ENCODE data around the gene PNPLA7. TPM values are rescaled to one million over a fixed set of nuclear protein-coding genes. Genes with fewer than 3 reads are reported as not detected.
A peak's percentile ranks its signal among the peaks of the same experiment; 100 is the strongest.

The PNPLA7 gene
- polyA plus RNA-seq, 1 of the 3 experiments (the other 2 are of a cell fraction), result 0.99 TPM

DNA sequence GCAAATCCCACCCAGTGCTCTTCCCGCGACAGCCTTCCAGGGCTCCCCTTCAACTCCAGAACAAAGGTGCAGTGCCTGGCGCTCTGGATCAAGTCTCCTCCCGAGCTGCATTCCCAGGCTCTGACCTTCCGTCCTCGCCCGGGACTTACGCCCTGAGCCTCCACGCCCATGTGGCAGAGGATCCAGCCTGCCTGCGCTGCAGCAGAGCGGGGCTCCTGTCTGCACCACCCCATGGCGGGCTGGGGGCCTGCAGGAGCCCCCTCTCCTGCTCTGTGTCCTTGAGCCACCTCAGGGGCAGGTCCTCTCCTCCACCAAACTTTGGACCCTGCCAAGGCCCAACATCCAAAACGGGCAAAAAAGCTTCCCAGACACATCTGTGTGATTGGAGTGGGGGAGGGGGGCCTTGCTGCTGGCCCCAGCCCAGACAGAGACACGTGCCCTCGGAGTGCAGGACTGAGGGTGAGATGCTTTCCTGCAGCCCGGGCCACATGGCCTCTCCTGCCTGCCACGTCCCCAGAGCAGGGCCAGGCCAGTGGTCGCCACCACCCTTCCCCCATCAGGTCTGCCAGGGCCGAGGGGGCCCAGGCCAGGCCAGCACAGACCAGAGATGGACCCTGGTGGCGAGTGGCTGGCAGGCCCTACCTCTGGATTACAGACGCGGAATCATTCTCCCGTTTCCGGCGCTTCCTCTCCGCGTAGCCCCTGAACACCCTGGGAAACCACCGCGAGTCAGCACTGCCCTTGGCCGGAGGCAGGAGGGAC lies 95.4 kb downstream of the PNPLA7 start (continued):
- TF ChIP-seq TAF1 (IDR thresholded peaks at IDR 0.05; ENCODE audit: borderline replicate concordance, low read depth, low read length), result no peak
- no peak for TF ChIP-seq FOXJ3 (CRISPR knock-in tag; IDR thresholded peaks at IDR 0.05)
- TF ChIP-seq, protein P1, sequence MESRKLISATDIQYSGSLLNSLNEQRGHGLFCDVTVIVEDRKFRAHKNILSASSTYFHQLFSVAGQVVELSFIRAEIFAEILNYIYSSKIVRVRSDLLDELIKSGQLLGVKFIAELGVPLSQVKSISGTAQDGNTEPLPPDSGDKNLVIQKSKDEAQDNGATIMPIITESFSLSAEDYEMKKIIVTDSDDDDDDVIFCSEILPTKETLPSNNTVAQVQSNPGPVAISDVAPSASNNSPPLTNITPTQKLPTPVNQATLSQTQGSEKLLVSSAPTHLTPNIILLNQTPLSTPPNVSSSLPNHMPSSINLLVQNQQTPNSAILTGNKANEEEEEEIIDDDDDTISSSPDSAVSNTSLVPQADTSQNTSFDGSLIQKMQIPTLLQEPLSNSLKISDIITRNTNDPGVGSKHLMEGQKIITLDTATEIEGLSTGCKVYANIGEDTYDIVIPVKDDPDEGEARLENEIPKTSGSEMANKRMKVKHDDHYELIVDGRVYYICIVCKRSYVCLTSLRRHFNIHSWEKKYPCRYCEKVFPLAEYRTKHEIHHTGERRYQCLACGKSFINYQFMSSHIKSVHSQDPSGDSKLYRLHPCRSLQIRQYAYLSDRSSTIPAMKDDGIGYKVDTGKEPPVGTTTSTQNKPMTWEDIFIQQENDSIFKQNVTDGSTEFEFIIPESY (IDR thresholded peaks at IDR 0.05; ENCODE audit: borderline replicate concordance, low read depth), result no peak
- TF ChIP-seq YY1 (IDR thresholded peaks at IDR 0.05; ENCODE audit: low read depth), result no peak
- TF ChIP-seq EZH2phosphoT487 (IDR thresholded peaks at IDR 0.05; ENCODE audit: borderline replicate concordance, low read depth), result no peak
- no peak for TF ChIP-seq NRF1 (IDR thresholded peaks at IDR 0.05; ENCODE audit: low read depth, low read length)
- TF ChIP-seq, protein P2, sequence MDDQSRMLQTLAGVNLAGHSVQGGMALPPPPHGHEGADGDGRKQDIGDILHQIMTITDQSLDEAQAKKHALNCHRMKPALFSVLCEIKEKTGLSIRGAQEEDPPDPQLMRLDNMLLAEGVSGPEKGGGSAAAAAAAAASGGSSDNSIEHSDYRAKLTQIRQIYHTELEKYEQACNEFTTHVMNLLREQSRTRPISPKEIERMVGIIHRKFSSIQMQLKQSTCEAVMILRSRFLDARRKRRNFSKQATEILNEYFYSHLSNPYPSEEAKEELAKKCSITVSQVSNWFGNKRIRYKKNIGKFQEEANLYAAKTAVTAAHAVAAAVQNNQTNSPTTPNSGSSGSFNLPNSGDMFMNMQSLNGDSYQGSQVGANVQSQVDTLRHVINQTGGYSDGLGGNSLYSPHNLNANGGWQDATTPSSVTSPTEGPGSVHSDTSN (IDR thresholded peaks at IDR 0.05), result no peak
- TF ChIP-seq, protein P3, sequence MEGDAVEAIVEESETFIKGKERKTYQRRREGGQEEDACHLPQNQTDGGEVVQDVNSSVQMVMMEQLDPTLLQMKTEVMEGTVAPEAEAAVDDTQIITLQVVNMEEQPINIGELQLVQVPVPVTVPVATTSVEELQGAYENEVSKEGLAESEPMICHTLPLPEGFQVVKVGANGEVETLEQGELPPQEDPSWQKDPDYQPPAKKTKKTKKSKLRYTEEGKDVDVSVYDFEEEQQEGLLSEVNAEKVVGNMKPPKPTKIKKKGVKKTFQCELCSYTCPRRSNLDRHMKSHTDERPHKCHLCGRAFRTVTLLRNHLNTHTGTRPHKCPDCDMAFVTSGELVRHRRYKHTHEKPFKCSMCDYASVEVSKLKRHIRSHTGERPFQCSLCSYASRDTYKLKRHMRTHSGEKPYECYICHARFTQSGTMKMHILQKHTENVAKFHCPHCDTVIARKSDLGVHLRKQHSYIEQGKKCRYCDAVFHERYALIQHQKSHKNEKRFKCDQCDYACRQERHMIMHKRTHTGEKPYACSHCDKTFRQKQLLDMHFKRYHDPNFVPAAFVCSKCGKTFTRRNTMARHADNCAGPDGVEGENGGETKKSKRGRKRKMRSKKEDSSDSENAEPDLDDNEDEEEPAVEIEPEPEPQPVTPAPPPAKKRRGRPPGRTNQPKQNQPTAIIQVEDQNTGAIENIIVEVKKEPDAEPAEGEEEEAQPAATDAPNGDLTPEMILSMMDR (IDR thresholded peaks at IDR 0.05), result no peak
- TF ChIP-seq RCOR1 (IDR thresholded peaks at IDR 0.05; ENCODE audit: low read length), result 0 out of 2 replicates have a peak, but pooled peaks have one; percentile 12
- no peak for TF ChIP-seq RFX5 (IDR thresholded peaks at IDR 0.05; ENCODE audit: low read length)
- TF ChIP-seq, protein P4, sequence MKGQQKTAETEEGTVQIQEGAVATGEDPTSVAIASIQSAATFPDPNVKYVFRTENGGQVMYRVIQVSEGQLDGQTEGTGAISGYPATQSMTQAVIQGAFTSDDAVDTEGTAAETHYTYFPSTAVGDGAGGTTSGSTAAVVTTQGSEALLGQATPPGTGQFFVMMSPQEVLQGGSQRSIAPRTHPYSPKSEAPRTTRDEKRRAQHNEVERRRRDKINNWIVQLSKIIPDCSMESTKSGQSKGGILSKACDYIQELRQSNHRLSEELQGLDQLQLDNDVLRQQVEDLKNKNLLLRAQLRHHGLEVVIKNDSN (IDR thresholded peaks at IDR 0.05; ENCODE audit: borderline replicate concordance, low read depth), result no peak
- peak; percentile 96 for TF ChIP-seq MXI1 (IDR thresholded peaks at IDR 0.05; ENCODE audit: low read depth, low read length)

DNA sequence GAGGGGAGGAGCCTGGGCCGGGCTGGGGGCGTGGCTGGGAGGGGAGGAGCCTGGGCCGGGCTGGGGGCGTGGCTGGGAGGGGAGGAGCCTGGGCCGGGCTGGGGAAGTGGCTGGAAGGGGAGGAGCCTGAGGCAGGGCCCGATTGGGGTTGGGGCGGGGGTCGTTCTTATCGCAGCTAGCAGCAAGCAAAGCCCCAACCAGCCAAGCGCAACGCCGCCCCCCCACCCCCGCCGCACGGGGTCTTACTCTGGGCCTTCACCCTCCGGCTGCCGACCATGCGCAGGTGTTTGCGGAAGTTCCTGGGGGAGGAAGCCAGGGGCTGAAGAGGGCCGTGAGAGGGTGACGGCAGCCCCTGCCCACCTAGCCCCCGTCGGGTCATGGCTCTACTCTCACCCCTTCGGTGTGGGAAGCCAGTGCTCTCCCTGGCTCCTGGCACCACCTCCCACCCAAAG lies 96.0 kb downstream of the PNPLA7 start:
- H3K4me1 ChIP-seq (ENCODE audit: control insufficient read depth in 1 of 2, insufficient read depth in 2 of 2, low read depth in 1 of 2, low read length in 1 of 2), result peaks cover 14 to 46% of the 10 kb centered on the region in 2 experiments
- no peaks in the 10 kb centered on the region for H3K9me2 ChIP-seq
- H3K4me3 ChIP-seq (ENCODE audit: low read depth in 2 of 2, low read length in 1 of 2), result no peak overlapping the region
- H2AFZ ChIP-seq (ENCODE audit: low read depth), result no peak overlapping the region
- DNase-seq, result peak; percentile 79
- H3K9ac ChIP-seq, result no peak overlapping the region
- peaks cover 10% of the 10 kb centered on the region; the same call in 1 of the 2 replicates for H3K79me2 ChIP-seq (ENCODE audit: insufficient read depth)
- no peaks in the 10 kb centered on the region for H3K9me3 ChIP-seq
- H3K4me2 ChIP-seq, result no peak overlapping the region
- H3K36me3 ChIP-seq (replicated peaks in 1 of 2; ENCODE audit: control insufficient read depth in 1 of 2, insufficient read depth in 2 of 2, low read length in 1 of 2), result peaks cover 3 to 40% of the 10 kb centered on the region in 2 experiments
- ChIA-PET CTCF (interaction anchor here (0.7 to 5.7 kb wide), 2 partner anchors 10 to 33 kb away, joined by 3 to 53 read pairs; partner anchors contain the start of gene ENTPD8), POLR2A (no interaction called here)
- H3K27ac ChIP-seq (ENCODE audit: low read depth in 2 of 2, low read length in 1 of 2), result peak overlapping the region in 1 of 2 experiments; percentile 83; a peak in 2 of 4 replicates
- no peaks in the 10 kb centered on the region for H3K27me3 ChIP-seq (ENCODE audit: insufficient read depth)
- H4K20me1 ChIP-seq (ENCODE audit: insufficient read depth), result peaks cover 16% of the 10 kb centered on the region
- 73% methylated on average over 9 of the region's 24 CpGs for WGBS (ENCODE audit: low lambda C conversion rate)
- H3F3A ChIP-seq (replicated peaks; ENCODE audit: insufficient read depth), result no peaks in the 10 kb centered on the region
- TF ChIP-seq TAF1 (IDR thresholded peaks at IDR 0.05; ENCODE audit: borderline replicate concordance, low read depth, low read length) (no peak), EP300 (IDR thresholded peaks at IDR 0.05; ENCODE audit: borderline replicate concordance in 1 of 2, low read depth in 1 of 2, low read length in 1 of 2) (no peak), FOSL2 (IDR thresholded peaks at IDR 0.05; ENCODE audit: borderline replicate concordance, low read depth) (no peak), FOXM1 (IDR thresholded peaks at IDR 0.05; ENCODE audit: low read depth) (no peak), TCF12 (IDR thresholded peaks at IDR 0.05) (no peak), GATA2 (CRISPR knock-in tag; IDR thresholded peaks at IDR 0.05) (no peak), MEF2A (IDR thresholded peaks at IDR 0.05; ENCODE audit: borderline replicate concordance, low read depth) (no peak), NFIC (IDR thresholded peaks at IDR 0.05; ENCODE audit: borderline replicate concordance) (no peak), ELF1 (IDR thresholded peaks at IDR 0.05) (no peak), RCOR1 (IDR thresholded peaks at IDR 0.05; ENCODE audit: low read length) (no peak), EZH2phosphoT487 (IDR thresholded peaks at IDR 0.05; ENCODE audit: borderline replicate concordance, low read depth) (no peak), JUND (IDR thresholded peaks at IDR 0.05) (no peak)
- TF ChIP-seq, protein P1 (IDR thresholded peaks at IDR 0.05; ENCODE audit: borderline replicate concordance, low read depth), result no peak
- TF ChIP-seq, protein P5, sequence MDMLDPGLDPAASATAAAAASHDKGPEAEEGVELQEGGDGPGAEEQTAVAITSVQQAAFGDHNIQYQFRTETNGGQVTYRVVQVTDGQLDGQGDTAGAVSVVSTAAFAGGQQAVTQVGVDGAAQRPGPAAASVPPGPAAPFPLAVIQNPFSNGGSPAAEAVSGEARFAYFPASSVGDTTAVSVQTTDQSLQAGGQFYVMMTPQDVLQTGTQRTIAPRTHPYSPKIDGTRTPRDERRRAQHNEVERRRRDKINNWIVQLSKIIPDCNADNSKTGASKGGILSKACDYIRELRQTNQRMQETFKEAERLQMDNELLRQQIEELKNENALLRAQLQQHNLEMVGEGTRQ (IDR thresholded peaks at IDR 0.05; ENCODE audit: borderline replicate concordance, low read depth, low read length), result no peak

Data from SK-N-SH (cell line).